NCI-H1930 (cell line): ENCODE measurements around the gene CLDN20.
A peak's percentile ranks its signal among the peaks of the same experiment; 100 is the strongest.
"Not testable (repeated sequence)": the region's sequence is repeated elsewhere in the genome, so short reads cannot be mapped to it uniquely, and the experiment has no call there.

ENCODE experiments used
- DNase-seq, 2 experiments: peaks; one replicate each; lab custom pipeline; 2025; lab: John Stamatoyannopoulos, UW

CLDN20 gene

GRCh38 chr6:155311583-155311982 is 47.8 kb downstream of the CLDN20 start:
- no peak for DNase-seq

DNA sequence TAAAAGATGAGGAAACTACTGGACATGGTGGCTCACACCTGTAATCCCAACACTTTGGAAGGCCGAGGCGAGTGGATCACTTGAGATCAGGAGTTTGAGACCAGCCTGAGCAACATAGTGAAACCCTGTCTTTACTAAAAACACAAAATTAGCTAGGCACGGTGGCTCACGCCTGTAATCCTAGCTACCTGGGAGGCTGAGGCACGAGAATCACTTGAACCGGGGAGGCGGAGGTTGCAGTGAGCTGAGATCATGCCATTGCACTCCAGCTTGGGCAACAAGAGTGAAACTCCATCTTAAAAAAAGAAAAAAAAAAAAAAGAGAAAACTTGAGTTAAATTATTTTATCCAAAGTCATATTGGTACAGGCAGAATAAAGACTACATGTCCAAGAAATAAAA is 49.1 kb downstream of the CLDN20 start:
- not testable (repeated sequence) for DNase-seq

DNA sequence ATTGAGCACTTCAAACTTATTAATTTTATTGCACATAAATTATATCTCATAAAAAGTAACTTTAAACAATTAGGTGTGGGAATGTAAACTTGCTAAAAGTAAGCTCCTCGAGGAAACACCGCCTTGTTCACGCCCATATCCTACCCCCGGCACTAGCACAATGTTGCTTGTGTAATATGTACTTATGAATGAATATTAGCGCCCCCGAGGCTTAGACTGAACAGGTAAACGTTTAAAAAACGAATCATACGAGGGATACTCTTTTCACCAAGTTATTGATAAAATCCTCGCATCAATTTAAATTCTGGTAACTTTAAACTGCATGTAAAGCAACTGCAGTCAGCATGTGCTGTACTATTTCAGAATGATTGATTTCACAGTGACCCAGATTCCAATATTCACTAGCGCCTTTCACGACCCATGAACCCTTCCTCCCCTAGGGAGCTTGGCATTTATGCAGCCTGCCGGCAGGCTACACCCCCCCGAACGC is 49.8 kb downstream of the CLDN20 start:
- DNase-seq, result no peak

- peak; percentile 91 to 94 for DNase-seq
These were observed 50.4 kb downstream of the CLDN20 start, which contains the start of gene TFB1M for GRCh38 chr6:155314092-155314772. TFB1M (minus strand) TSS chr6:155314484; CDS start chr6:155314428, 56 bp downstream.

- peak in 1 of 2 experiments; percentile 24 for DNase-seq
These were observed 51.1 kb downstream of the CLDN20 start for GRCh38 chr6:155314773-155315515.

GRCh38 chr6:155315516-155315871 is 51.7 kb downstream of the CLDN20 start:
- DNase-seq, result no peak

DNA sequence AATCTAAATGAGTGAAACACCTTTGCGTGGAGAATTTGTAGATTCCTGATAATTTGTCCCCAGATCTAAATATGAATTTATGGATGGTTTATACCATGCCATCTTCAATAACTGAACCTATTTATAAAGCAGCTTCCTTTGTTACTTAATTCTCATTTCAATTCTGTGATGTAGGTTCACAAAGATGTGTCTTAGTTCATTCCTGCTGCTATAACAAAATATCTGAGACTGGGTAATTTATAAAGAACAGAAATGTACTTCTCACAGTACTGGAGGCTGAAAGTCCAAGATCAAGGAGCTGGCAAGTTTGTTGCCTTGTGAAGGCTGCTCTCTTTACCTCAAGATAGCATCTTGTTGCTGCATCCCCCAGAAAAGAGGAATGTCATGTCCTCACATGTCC is 52.6 kb downstream of the CLDN20 start:
- no peak for DNase-seq

DNA sequence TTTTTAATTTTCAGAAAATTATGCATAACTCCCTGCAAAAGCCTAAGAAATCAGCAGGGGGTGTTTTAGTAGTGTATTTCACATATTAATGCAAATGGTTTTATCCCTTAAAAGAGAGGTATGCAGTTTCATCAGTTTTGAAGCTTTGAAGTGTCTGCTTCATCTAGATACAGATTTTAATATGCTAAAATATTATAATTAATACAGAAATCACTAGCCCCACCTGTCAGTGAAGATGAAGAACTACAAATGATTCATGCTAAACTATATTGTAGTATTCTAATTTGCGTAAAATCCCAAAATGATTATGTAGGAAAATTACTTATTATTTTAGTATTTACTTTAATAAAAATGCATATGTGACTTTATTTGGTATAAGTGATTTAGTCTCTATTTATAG is 53.4 kb downstream of the CLDN20 start:
- DNase-seq, result no peak

- DNase-seq, result no peak
These were observed 56.1 kb downstream of the CLDN20 start for GRCh38 chr6:155319902-155320301.

DNA sequence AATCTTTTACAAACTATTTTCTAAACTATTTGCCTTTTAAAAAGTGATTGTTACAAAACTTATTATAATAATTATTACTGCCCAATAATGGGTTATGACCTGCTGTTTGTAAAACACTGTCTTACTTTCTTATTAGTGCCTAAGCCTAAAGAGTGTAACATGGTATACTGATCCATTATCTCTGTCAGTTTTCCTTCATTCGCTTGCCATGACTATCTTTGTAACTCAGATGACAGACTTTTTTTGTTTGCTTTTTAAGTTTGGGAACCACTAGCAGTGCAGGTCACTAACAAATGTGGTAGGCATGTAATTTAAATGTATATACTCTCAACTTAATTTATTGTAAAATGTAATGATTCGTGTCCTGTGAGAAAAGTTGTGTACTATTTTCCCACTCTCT is 60.4 kb downstream of the CLDN20 start:
- no peak for DNase-seq

DNA sequence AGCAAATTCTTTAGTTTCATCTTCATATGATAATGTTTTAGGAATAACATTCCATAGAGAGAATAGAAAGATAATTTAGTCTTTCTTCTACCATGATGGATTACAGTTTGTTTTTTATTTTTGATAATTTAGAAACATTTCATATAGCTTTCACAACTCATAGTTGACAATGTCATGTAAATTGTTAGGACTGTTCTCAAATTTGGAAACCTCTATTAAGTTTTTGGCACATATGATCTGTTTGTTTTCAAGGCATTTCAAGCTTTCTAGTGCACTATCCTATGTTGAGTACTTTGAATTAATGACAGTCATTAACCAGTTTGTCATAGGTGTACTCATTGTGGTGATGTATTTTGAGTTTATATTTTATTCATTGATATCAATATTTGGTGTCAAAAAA is 61.2 kb downstream of the CLDN20 start:
- DNase-seq, result no peak

GRCh38 chr6:155325700-155326516 is 62.1 kb downstream of the CLDN20 start:
- no peak for DNase-seq
